ENCODE results near the gene CBY1. TPM values are rescaled to one million over a fixed set of nuclear protein-coding genes. Genes with fewer than 3 reads are reported as not detected.

CBY1 gene
- total RNA-seq, 1 experiment from 2014 or later: 14.9 TPM

DNA sequence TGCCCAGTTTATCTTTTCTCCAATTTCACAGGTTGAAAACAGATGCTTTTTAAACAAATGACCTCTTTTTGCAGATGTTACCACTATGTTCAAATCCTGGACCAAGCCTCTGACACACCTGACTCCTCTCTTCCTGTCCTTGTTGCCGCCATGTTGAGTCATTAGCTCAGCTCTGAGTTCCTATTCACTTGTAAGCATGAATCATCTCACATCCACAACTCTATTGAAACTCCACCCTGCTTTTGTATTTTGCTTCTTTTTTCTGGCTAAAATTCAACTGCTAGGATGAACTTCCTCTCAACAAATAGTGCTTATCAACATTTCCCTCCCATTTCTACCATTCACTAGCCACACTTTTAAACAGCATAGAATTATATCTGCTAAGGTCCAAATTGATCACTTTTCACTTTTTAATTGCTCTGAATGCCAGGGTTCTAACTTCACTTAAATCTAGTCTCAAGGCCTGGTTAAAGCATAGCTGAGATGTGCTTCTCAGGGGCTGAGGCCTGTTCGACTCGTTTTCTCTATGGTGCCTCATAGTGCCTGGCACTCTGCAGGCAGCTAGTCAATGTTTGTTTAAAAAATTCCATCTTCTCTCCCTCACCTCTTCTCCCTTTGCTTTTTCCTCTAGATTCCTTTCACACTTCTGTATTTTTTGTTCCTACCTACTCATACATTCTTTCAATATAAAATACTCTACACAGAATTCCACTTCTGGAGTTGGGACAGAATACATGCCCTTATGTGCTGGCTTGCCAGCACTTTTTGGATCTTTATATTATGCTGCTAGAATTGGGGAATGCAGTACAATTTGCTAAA is 40.4 kb downstream of the CBY1 start:
- in situ Hi-C loops (cut with HindIII; ENCODE audit: low pct_unique_long_range_greater_than_20kb, low sequenced_read_pairs): no loop called here
- DNase-seq (ENCODE audit: low read depth, low spot score): no peak

DNA sequence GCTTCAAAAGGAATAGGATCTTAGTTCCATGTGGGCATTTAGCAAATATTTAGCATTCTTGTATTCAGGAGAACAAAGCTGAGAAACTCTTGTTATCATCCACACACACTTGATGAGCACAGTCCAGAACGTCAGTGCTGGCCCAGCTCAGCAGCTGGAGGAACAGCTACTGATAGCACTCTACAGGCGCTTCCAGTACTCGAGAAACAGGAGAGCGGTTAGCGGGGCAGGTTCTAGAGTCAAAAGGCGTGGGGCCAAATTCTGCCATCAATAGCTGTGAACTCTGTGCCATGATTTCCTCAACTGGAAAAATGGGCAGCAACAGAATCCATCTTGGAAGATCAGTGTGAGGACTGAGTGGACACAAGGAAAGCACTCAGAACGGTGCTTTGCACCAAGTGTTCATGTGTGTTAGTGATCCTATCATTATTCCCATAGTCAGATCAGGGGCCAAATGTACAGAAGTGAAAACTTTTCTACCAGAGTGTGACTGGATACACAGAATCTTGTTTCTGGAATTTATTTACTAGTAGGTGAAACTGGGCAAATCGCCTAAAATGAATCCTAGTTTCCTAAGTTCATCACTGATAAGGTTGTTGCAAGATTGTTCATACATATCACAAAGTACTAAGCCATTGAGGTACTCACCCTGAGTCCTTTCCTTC is 41.1 kb downstream of the CBY1 start:
- in situ Hi-C loops (cut with HindIII; ENCODE audit: low pct_unique_long_range_greater_than_20kb, low sequenced_read_pairs): no loop called here
- DNase-seq (ENCODE audit: low read depth, low spot score): no peak

DNA sequence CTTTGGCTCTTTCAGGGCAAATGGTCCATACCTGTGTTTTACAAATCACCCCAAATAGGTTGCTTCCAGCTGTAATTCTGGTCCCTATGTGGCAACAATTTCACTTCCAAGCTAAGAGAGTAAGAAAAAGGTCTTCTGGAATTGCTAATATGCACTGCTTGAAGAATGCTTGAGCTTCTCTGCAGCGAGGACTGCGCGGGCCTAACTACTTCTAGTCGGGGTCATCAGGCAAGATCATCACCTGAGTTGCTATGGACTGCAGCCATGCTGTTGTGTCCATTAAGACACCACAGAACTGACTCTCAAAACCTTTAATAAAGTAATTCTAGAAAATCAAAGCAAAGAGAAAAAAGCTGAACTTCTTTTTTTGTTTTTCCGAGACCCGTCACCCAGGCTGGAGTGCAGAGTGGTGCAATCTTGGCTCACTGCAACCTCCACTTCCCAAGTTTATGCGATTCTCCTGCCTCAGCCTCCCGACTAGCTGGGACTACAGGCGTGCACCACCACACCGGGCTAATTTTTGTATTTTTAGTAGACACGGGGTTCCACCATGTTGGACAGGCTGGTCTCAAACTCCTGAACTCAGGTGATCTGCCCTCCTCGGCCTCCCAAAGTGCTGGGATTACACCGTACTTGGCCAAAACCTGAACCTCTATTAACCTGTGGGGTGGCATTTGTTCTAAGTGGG is 42.1 kb downstream of the CBY1 start:
- in situ Hi-C loops (cut with HindIII; ENCODE audit: low pct_unique_long_range_greater_than_20kb, low sequenced_read_pairs): no loop called here

DNA sequence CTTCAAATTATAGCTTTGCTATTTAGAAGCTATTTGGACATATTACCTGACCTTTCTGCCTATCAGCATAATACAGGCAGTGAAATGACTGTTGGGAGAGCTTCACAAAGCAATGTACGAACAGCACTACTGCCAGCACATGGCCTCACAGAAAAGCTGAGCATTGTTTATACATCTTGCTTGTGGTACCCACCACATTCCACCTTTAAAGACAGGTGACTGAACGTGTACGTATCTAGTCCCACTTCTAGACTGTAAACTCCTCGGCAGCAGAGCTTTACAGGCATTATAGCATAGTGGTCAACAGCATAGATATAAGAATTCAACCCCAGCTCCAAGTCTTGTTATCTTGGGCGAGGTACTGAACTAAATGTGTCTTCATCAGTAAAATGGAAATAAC is 42.7 kb downstream of the CBY1 start:
- in situ Hi-C loops (cut with HindIII; ENCODE audit: low pct_unique_long_range_greater_than_20kb, low sequenced_read_pairs): no loop called here
- DNase-seq (ENCODE audit: low read depth, low spot score): no peak

More for the DNA sequence above, 42.1 kb downstream of the CBY1 start:
- no peak for DNase-seq (ENCODE audit: low read depth, low spot score)

DNA sequence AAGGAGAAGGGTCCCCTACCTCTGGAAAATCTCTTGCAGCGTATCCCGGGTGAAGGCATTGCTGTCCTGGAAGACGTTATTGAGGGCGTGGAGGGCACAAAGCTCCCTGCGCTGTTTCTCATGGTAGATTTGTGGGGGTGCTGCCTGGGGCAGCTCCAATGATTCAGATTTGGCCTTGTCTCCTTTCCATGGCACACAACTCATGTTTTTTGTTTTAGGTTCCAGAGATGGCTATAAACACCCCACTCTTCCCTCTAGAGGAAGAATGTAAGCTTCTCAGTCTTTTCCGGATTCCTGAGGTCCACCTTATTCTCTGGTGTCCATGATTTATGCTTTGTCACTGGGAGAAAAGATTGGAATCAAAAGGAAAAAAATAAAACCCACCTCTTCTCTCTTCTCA is 43.3 kb downstream of the CBY1 start:
- in situ Hi-C loops (cut with HindIII; ENCODE audit: low pct_unique_long_range_greater_than_20kb, low sequenced_read_pairs): no loop called here
- DNase-seq (ENCODE audit: low read depth, low spot score): no peak

DNA sequence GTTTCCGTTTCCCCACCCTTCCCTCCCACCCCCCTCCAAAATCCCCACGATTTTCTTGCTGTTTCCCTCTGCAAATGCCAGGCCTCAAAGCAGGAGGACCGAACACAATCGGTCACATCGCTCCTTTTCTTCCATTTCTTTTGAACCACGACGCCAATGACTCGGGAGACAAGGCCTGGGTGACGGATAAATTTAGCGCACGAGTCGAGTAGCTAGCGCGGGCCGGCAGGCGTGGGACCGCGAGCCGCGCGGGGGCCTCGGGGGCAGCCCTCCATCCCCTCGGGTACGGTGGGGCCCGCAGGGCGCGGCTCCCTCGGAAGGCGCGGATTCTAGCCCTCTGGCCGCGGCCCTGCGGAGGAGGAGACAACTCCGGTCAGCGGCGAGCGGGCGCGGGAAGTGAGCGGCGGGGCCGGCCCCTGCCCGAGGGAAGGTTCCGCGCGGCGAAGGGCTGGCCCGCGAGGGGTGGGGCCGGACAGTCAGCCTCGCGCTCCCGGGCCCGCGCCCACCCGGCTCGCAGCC is 43.9 kb downstream of the CBY1 start:
- peak; percentile 67 for DNase-seq (ENCODE audit: low read depth, low spot score)
- in situ Hi-C loops (cut with HindIII; ENCODE audit: low pct_unique_long_range_greater_than_20kb, low sequenced_read_pairs): no loop called here

DNA sequence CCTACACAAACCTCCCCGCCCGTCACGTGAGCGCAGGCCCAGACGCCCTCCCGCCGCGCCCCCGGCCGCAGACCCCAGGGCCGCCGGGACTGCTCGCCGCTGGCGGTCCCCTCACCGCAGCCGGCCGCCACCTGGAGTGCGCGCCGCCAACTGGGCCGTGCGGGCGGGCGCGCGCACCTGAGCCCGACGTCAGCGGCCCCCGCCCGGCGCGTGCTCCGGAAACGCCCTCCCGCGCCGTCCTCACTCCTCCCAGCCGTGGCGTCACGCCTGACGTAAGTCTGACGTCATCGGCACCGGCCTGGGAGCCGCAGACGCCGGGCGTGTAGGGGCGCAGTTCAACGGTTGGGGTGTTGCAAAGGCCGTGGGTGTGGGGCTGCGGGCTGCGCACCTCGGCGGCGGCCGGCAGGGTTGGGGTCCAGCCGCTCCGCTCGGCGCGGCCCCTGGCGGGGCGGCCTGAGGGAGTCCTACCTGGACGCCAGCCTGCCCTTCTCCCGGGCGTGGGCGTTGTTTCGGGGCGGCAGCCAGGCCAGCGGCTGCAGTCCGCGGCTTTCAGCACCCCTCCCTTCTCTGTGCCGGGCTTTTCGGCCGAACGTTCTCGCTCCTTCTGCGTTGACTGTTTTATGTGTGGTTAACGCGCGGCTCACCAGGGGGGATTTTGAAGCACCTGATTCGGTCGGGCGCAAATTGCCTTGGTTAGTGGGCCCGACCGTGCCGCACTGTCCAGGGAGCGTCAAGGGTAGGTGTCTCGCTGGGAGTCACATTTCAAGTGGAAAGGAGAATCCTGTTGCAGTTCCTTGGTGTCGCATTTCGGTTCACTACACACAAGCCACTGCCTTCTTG is 44.6 kb downstream of the CBY1 start, which contains the start of gene JOSD1:
TSS of gene JOSD1 (minus strand) at position 155 of the 840 bp plus-strand sequence. CDS start 956 bp downstream, outside the sequence.
- in situ Hi-C loops (cut with HindIII; ENCODE audit: low pct_unique_long_range_greater_than_20kb, low sequenced_read_pairs): no loop called here
- peak; percentile 92 for DNase-seq (ENCODE audit: low read depth, low spot score)

DNA sequence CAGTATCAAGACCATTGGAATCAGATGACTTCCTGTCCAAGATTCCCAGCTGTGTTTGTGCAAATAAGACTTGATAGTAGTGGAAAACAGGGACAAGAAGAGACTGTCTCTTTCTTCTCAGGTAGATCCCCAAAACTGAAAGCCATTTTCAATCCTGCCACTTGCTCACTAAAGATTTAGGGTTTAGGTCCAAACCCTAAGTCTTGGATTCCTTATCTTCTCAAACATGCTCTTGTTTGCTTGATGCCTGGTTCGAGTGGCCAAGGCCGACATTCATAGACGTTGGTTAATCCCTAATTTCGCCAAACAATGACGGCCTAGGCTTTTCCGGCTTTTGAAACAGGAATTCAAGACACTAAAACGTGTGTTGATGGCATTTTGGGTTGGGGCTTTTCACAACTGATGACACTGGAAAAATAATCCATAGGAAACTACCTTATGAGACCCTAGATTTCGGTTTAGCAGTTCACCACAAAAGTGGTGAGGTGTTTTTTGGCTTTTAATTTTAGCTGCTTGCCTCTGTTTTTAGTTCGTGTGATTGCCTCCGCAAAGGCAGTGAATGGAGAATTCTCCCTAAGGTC is 48.3 kb downstream of the CBY1 start:
- in situ Hi-C loops (cut with HindIII; ENCODE audit: low pct_unique_long_range_greater_than_20kb, low sequenced_read_pairs): no loop called here
- no peak for DNase-seq (ENCODE audit: low read depth, low spot score)

DNA sequence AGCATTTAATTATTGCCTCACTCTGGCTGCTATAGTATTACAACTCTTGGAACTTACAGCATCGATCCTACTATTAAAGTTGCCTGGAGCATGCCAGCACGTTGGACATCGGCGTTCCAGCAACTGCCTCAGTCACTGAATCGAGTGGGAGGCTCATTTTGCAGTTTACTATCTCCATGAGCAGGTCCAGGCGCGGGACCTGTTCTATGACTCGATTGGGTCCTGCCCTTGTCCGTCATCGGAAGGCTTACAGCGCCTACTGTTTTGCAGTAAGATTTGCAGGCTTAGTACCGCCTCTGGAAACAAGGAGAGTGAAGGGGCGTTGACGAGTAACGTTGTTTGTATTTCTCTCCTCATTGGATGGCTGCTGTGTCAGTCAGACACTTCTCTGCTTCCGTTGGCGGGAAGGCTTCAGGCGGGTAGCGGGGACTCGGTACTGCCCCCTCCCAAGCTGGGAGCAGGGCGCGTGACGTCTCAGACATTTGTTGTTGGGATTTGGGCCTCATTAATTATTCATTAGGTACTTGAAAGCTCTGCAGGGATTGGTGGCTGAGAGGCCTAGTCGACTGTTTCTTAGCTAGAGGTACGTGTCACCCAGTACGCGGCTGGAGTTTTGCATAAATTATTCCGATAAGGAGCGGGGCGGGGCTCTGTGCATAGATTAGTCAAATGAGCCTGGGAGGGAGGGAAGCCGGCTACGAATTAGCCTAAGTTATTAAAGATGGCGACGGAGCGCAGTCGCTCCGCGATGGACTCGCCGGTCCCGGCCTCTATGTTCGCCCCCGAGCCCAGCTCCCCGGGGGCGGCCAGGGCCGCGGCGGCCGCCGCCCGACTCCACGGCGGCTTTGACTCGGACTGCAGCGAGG is 49.0 kb downstream of the CBY1 start, which contains the start of gene GTPBP1:
TSS of gene GTPBP1 (plus strand) at position 710 of the 866 bp plus-strand sequence. CDS start at position 722, 12 bp downstream.
- peak; percentile 100 for DNase-seq (ENCODE audit: low read depth, low spot score)
- in situ Hi-C loops (cut with HindIII; ENCODE audit: low pct_unique_long_range_greater_than_20kb, low sequenced_read_pairs): no loop called here

DNA sequence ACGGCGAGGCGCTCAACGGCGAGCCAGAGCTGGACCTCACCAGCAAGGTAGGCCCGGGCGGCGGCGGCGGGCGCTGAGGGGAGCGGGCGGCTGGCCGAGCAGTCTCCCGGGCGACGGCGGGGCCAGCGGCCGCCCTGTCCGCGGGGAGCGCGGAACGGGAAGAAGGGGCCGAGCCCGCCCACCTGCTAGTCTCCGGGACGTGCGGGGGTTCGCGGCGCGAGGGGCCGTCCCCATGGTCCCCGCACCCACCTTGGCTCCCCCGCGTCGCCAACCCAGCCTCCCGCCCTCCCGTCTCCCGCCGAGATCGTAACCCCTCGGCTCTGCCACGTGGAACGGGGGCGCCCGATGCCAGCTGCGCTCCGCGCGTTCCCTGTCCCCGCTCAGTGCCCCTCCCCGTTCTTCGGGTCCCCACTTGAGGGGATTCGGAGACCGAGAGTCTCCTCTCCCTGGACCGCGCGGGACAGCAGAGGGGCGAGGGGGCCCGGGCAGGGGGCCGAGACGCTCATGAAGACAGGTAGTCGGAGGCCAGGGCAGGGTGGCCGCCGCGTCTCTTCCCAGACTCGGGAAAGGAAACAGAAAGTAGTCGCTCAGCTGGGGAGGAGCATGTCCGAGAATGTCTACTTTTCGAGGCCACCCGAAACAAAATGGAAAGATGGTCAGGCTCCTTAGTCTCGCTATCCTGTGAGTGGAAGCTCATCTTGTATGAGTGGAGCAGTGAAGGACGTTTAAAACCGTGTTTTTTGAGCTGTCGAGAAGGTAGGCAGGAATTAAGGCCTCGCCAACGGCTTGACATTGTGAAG is 49.9 kb downstream of the CBY1 start:
- no peak for DNase-seq (ENCODE audit: low read depth, low spot score)
- in situ Hi-C loops (cut with HindIII; ENCODE audit: low pct_unique_long_range_greater_than_20kb, low sequenced_read_pairs): no loop called here

DNA sequence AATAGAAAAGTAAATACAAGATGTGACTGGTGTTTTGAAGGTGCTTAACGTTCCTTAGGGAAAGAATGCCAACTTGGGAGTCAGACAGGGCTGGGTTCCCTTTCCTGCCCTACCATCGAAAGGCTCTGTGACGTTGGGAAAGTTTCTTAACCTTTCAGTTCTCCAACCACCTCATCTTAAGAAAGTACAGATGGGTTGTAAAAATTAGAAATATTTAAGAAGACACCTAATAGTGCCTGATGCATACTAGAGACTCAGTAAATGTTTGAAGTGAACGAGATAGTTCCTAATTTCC is 50.4 kb downstream of the CBY1 start:
- in situ Hi-C loops (cut with HindIII; ENCODE audit: low pct_unique_long_range_greater_than_20kb, low sequenced_read_pairs): no loop called here

DNA sequence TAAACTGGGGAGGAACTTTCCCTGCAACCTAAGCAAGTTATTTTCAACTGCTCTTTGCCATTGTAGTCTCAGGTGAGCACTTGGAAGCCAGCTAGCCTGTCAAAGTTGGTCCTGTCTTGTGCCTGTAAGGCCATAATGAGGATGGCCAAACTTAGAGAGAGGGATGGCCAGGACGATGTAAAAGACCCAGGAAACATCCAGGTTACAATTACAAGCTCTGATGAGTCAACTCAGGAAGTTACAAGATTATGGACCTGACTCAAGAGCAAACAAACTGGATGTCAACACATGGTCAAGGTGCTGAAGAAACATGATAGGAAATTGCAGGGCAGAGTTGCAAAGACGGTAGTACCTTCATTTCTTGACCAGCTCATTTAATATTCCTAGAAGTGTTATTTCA is 50.9 kb downstream of the CBY1 start:
- in situ Hi-C loops (cut with HindIII; ENCODE audit: low pct_unique_long_range_greater_than_20kb, low sequenced_read_pairs): no loop called here
- DNase-seq (ENCODE audit: low read depth, low spot score): no peak

More for the DNA sequence above, 50.4 kb downstream of the CBY1 start:
- no peak for DNase-seq (ENCODE audit: low read depth, low spot score)

DNA sequence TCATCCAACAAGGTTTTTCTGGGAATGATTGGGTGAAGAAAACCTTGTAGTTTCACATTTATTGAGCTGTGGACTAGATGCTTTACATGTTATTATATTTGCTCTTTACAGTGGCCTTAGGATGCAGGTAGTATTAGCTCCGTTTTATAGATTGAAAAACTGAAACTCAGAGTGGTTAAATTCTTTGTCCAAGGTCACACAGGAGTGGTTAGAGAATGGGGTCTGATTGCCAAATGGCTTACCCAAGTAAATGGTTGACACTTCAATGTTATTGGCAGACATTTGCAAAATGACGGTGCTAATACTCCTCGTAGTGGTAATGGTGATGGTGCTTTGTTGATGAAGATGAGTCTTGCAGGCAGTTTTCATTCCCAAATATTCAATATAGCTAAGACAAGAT is 51.5 kb downstream of the CBY1 start:
- DNase-seq (ENCODE audit: low read depth, low spot score): no peak
- in situ Hi-C loops (cut with HindIII; ENCODE audit: low pct_unique_long_range_greater_than_20kb, low sequenced_read_pairs): no loop called here

DNA sequence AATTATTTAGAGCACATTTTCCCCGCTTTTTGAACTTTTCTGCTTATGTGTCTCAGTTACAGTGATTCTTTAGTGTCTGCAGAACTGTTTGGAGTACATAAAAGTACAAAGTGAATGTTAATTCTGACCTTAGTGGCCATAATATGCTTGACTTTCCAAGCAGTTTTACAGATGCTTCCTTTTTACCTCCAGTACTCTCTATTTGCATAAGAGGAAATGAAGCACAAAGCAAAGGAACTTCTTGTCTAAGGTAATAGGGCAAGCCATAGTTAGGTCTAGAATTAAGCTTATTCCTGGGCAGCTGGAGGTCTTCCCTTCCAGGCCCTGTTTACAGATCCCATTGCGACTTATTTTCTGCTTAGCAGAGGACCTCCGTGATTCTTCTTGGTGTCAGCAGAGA is 52.9 kb downstream of the CBY1 start:
- DNase-seq (ENCODE audit: low read depth, low spot score): no peak
- in situ Hi-C loops (cut with HindIII; ENCODE audit: low pct_unique_long_range_greater_than_20kb, low sequenced_read_pairs): no loop called here

DNA sequence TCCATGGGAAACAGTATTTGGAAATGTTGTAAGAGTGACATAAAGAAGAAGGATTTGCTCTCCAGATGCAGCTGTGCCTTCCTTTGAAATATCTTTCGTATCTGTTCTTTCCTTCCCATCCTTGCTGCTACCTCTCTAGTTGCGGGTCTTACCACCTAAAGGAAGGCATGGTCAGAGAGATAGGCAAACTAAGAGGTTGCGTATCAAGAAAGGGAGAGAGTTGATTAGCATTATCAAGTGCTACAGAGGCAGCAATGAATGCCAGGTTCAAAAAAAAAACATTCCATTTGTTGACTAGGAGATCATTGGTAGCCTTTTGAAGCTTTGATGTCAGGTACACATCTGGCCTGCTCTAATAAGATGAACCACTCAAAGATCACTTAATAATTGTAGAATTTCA is 53.9 kb downstream of the CBY1 start:
- in situ Hi-C loops (cut with HindIII; ENCODE audit: low pct_unique_long_range_greater_than_20kb, low sequenced_read_pairs): no loop called here
- DNase-seq (ENCODE audit: low read depth, low spot score): no peak

DNA sequence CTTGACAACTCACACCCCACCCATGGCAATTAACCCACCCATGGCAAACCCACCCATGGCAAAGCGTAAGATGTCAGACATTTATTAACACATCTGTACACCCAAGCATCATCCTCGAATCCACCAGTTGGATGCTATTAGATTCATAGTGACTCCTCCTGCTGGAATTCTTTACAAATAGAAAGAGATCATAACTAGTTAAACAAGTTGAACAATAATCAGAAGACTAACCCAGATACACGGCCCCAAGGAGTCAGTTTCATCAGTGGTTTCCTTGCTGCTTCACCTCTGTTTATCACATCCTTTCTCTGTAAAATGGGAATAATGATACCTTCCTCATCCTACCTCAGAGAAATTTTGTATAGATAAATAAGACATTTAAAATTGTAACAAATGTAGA is 54.4 kb downstream of the CBY1 start:
- in situ Hi-C loops (cut with HindIII; ENCODE audit: low pct_unique_long_range_greater_than_20kb, low sequenced_read_pairs): no loop called here
- DNase-seq (ENCODE audit: low read depth, low spot score): no peak

Measured in SK-MEL-5 (cell line).